ENCODE results near the gene LZTR1.

DNA sequence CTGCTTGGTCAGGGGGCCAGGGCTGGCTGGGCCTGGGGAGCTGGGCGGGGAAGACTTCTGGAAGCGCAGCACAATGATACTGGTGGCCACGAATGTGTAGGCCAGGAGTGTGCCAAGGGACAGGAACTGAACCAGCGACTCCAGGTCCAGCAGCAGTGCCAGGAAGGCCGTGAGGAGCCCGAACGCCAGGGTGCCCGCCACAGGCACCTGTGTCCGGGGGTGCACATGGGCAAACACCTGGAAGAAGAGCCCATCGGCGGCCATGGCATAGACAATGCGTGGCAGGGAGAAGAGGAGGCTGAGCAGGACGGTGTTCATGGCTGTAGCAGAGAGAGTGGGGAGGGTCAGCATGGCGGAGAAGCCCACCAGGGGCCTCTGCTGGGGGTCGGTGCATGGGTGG is 47.9 kb downstream of the LZTR1 start:
- TF ChIP-seq EP300 (IDR thresholded peaks at IDR 0.05; ENCODE audit: low read depth) (no peak), POLR2A (IDR thresholded peaks at IDR 0.05) (no peak)
- TF ChIP-seq, protein P1, sequence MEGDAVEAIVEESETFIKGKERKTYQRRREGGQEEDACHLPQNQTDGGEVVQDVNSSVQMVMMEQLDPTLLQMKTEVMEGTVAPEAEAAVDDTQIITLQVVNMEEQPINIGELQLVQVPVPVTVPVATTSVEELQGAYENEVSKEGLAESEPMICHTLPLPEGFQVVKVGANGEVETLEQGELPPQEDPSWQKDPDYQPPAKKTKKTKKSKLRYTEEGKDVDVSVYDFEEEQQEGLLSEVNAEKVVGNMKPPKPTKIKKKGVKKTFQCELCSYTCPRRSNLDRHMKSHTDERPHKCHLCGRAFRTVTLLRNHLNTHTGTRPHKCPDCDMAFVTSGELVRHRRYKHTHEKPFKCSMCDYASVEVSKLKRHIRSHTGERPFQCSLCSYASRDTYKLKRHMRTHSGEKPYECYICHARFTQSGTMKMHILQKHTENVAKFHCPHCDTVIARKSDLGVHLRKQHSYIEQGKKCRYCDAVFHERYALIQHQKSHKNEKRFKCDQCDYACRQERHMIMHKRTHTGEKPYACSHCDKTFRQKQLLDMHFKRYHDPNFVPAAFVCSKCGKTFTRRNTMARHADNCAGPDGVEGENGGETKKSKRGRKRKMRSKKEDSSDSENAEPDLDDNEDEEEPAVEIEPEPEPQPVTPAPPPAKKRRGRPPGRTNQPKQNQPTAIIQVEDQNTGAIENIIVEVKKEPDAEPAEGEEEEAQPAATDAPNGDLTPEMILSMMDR (IDR thresholded peaks at IDR 0.05): no peak

Measured in transverse colon (tissue), 3 donors.